Heart left ventricle (tissue), 16 donors: Measurements from ENCODE around the gene RNF207. TPM values are rescaled to one million over a fixed set of nuclear protein-coding genes. Genes with fewer than 3 reads are reported as not detected.

Experiments used
- ATAC-seq, 4 donors: fragments of 200-7000 bp; cut with Tn5 transposase; one replicate each; pipeline ENCODE4 v1.9.1; 2020 to 2022; ENCODE audit warnings: moderate library complexity in 4 of 4, mild to moderate bottlenecking in 3 of 4, moderate number of reproducible peaks in 1 of 4
- DNase-seq, 5 donors: peaks; one replicate each; pipeline ENCODE4 v3.0.0-alpha.2; 2020
- H3K27ac ChIP-seq, 12 donors: fragments of 200-600 bp; sonication (generic) in 4 of 12; one replicate each; pipeline versions ENCODE4 v1.5.0 to v1.8.0; 2016 to 2022; ENCODE audit warnings: mild to moderate bottlenecking in 2 of 12
- H3K27me3 ChIP-seq, 9 donors: fragments of 200-600 bp; sonication (generic) in 2 of 9; one replicate each; pipeline versions ENCODE4 v1.5.1 to v1.8.0; 2016 to 2022; ENCODE audit warnings: mild to moderate bottlenecking in 3 of 9
- H3K36me3 ChIP-seq, 9 donors: fragments of 200-600 bp; sonication (generic) in 2 of 9; one replicate each; pipeline versions ENCODE4 v1.5.0 to v1.8.0; 2018 to 2022; ENCODE audit warnings: mild to moderate bottlenecking in 2 of 9
- H3K4me1 ChIP-seq, 12 donors: fragments of 200-600 bp; sonication (generic) in 4 of 12; one replicate each; pipeline versions ENCODE4 v1.5.0 to v1.8.0; 2016 to 2022; ENCODE audit warnings: mild to moderate bottlenecking in 3 of 12
- H3K4me3 ChIP-seq, 12 donors: fragments of 200-600 bp; sonication (generic) in 4 of 12; one replicate each; pipeline versions ENCODE4 v1.5.0 to v1.8.0; 2017 to 2022; ENCODE audit warnings: mild to moderate bottlenecking in 9 of 12, moderate library complexity in 4 of 12
- H3K9me3 ChIP-seq, 12 donors: fragments of 200-600 bp; sonication (generic) in 4 of 12; one replicate each; pipeline versions ENCODE4 v1.5.0 to v1.8.0; 2016 to 2022; ENCODE audit warnings: mild to moderate bottlenecking in 1 of 12
- CTCF ChIP-seq, 12 donors: fragments of 200-600 bp; sonication (generic) in 4 of 12; IDR thresholded peaks; one replicate each; pipeline versions ENCODE4 v1.5.0 to v1.8.0; 2018 to 2022; ENCODE audit warnings: antibody characterized with exemption in 12 of 12, mild to moderate bottlenecking in 5 of 12
- POLR2A ChIP-seq, 2 donors: fragments of 450-650 bp; IDR thresholded peaks; one replicate each; pipeline ENCODE4 v1.6.1; 2017; ENCODE audit warnings: antibody characterized with exemption in 2 of 2, mild to moderate bottlenecking in 2 of 2, moderate library complexity in 2 of 2
- WGBS, 4 donors: extraction: QIAGEN DNeasy Blood & Tissue Kit in 2 of 4; methylation state at CpG; one replicate each; pipeline versions ENCODE4 v1.1.5 to v1.1.7; 2013 to 2018; 5-methylcytosine and 5-hydroxymethylcytosine counted together
- intact Hi-C, 10 donors: fragments of 100-400 bp; cut with DNase I; formaldehyde crosslinking; loops; one replicate each; pipeline versions ENCODE4 v1.11.1 to v1.14.2; 2022
- polyA plus RNA-seq, 2 donors: library from polyadenylated mRNA; stranded (reverse); fragments of 200-250 nt; gene quantifications; one replicate each; pipeline ENCODE4 v1.2.3, GENCODE V29; 2013
- total RNA-seq, 9 donors: library from RNA; depleted of rRNA in 2 of 9; stranded (reverse); fragments of >200 nt in 2 of 9; fragmentation: NEBNext Ultra II Directional in 3 of 9; extraction: Animal tissue kit (Norgen Biotek cat#: 25700) in 3 of 9; gene quantifications; one replicate each; pipeline versions ENCODE4 v1.1.0 to v1.2.4, GENCODE V29; 2016 to 2023
- donor health status: ischemic (EF 13 %, LVEDD 7.1; RV severe dilation, severe dysfunction).
- donor health status: healthy with polysubstance abuse.
- donor health status: DM: no; HTN: yes; CAD: no.
- donor health status: DM: no; HTN: no; CAD: no.
- donor health status: ischemic (EF 25% LVEDD 6.9; RV normal size, moderate dysfunction).
- donor health status: ischemic (EF 25% LVEDD 5.7; RV mildly dilated, moderate dysfunction).
- donor health status: healthy.
- donor health status: DM: yes; HTN: yes; CAD: no.
- donor health status: ischemic (EF 35%, LVEDD 5.7; RV mildly dilated, moderate dysfunction).
- donor health status: nonischemic (EF 11% LVEDD 7.7; RV severe dilation, severe dysfunction).
- donor health status: DM: yes; HTN: yes; CAD: no.
- donor health status: PGD.
- donor health status: ischemic (EF 29% LVEDD 5.4; RV normal size, mild dysfunction).
- donor health status: nonischemic (EF 23%, LVEDD 6.1; RV moderate dilation, normal function).

Gene RNF207
- total and polyA plus RNA-seq, 11 donors: 10.6 to 126 (median 58.2) TPM

GRCh38 chr1:6243993-6244392 lies 38.1 kb downstream of the RNF207 start, which contains the start of gene HES3:
Gene HES3, plus strand, starts transcription at chr1:6244179. Its CDS starts 187 bp downstream, at chr1:6244366.
- Histone ChIP-seq H3K27ac (no peak within 1 kb of the TSS), H3K4me3 (no peak within 1 kb of the TSS), H3K36me3 (no peaks in the 10 kb centered on the region), H3K9me3 (no peaks in the 10 kb centered on the region), H3K4me1 (peaks cover 0 to 44% (median 25%) of the 10 kb centered on the region in 12 donors), H3K27me3 (peaks cover 37 to 98% (median 64%) of the 10 kb centered on the region in 9 donors)
- ATAC-seq (no peak), DNase-seq (no peak)
- TF ChIP-seq CTCF (IDR thresholded peaks at IDR 0.05) (no peak), POLR2A (IDR thresholded peaks at IDR 0.05) (no peak)
- intact Hi-C loops: loop anchor here in 8 of 10 donors (1.0 to 10.0 kb wide), 8 partner anchors 37 to 202 kb away; partner anchors contain the start of gene RNF207 (in 3 of the 8)
- 4 to 9% (median 7%) methylated on average over 12 to 16 of the region's 16 CpGs for WGBS, 4 donors

GRCh38 chr1:6244401-6245049 lies 38.6 kb downstream of the RNF207 start:
- H3K27me3 ChIP-seq: peaks cover 37 to 97% (median 65%) of the 10 kb centered on the region in 9 donors
- peaks cover 0 to 50% (median 26%) of the 10 kb centered on the region in 12 donors for H3K4me1 ChIP-seq
- H3K4me3 ChIP-seq: no peak overlapping the region
- 3 to 6% (median 4%) methylated on average over 23 to 24 of the region's 24 CpGs for WGBS, 4 donors
- H3K9me3 ChIP-seq: no peaks in the 10 kb centered on the region
- H3K36me3 ChIP-seq: no peaks in the 10 kb centered on the region
- no peak for TF ChIP-seq POLR2A (IDR thresholded peaks at IDR 0.05)
- TF ChIP-seq CTCF (IDR thresholded peaks at IDR 0.05): no peak
- no peak for DNase-seq
- no peak for ATAC-seq
- intact Hi-C loops: loop anchor here (1.0 to 10.0 kb wide), 12 partner anchors 37 to 202 kb away; partner anchors contain the start of gene RNF207 (in 3 of the 10)
- no peak overlapping the region for H3K27ac ChIP-seq

- DNase-seq: peak; percentile 73 to 91 (median 82)
- TF ChIP-seq CTCF (IDR thresholded peaks at IDR 0.05): peak; percentile 68 to 87 (median 80)
- TF ChIP-seq POLR2A (IDR thresholded peaks at IDR 0.05): no peak
- ATAC-seq: peak; percentile 30 to 82 (median 80)
Measured at GRCh38 chr1:6245086-6245868, 39.4 kb downstream of the RNF207 start.

More at GRCh38 chr1:6245086-6245868, 39.4 kb downstream of the RNF207 start:
- WGBS, 4 donors: 0 to 3% (median 1%) methylated on average over 14 to 79 of the region's 79 CpGs
- intact Hi-C loops: loop anchor here (2.0 to 10.0 kb wide), 10 partner anchors 37 to 203 kb away; no protein-coding TSS in a partner anchor
- no peak overlapping the region for H3K27ac ChIP-seq
- H3K27me3 ChIP-seq: peaks cover 35 to 97% (median 65%) of the 10 kb centered on the region in 9 donors
- H3K36me3 ChIP-seq: no peaks in the 10 kb centered on the region
- H3K4me3 ChIP-seq: peak overlapping the region in 1 of 12 donors; percentile 25
- H3K9me3 ChIP-seq: no peaks in the 10 kb centered on the region
- peaks cover 0 to 56% (median 28%) of the 10 kb centered on the region in 12 donors for H3K4me1 ChIP-seq
